GM13976 (cell line): ENCODE measurements around the gene UBE2M.

Source experiments
- DNase-seq: peaks from one replicate; pipeline ENCODE4 v3.0.0; 2012; ENCODE audit warnings: low spot score
- in situ Hi-C: fragments of 300-500 bp; cut with MboI; formaldehyde crosslinking; loops from one replicate; pipeline ENCODE4 v1.12.0; 2022; ENCODE audit warnings: low sequenced_read_pairs, mixed read lengths, inconsistent platforms; ENCODE audit not compliant: unreplicated experiment
- TF ChIP-seq, protein P1 (sequence below): IDR thresholded peaks from 2 replicates; pipeline ENCODE4 v1.5.1; 2012; ENCODE audit warnings: borderline replicate concordance, mild to moderate bottlenecking; ENCODE audit not compliant: insufficient read depth; ENCODE audit errors: extremely low read depth, missing control alignments, control extremely low read depth

Gene UBE2M

DNA sequence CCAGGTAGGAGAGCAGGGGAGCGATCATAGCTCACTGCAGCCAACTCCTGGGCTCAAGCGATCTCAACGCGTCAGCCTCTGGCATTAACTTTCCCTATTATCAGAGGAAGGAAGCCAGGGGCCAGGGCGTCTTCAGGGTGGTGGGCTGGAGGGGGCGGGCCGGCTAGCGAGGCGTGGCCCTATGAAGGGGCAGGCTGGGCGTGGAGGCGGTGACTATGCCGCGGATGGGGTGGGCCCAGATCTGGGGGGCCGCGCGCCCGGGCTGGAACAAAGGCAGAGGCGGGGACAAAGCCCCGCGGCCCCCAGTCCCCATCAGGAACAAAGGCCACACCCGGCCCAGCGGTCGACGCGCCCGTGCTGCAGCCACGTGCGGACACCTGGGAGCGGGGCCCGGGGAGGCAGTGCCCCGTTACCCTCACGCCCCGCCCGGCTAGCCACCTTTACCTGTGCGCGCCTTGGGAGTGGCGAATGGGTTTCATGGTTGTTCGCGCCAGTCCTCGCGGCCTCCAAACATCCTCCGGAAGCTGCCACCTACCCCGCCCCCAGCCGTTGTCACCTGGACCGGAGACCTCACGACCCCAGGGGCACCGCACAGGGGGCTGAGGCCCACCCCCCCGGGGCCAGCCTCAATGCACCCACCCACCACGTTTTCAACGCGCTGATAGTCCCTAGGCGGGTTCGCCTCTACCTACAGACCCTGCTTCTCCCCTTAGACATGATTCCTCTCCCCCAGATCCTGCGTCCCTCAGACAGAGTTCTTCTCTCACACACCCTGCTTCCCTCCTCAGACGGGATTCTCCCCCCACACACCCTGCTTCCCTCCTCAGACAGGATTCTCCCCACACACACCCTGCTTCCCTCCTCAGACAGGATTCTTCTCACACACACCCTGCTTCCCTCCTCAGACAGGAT, 19.9 kb downstream of the UBE2M start:
- in situ Hi-C loops: no loop called here
- peak; percentile 57 for DNase-seq
- TF ChIP-seq, protein P1, sequence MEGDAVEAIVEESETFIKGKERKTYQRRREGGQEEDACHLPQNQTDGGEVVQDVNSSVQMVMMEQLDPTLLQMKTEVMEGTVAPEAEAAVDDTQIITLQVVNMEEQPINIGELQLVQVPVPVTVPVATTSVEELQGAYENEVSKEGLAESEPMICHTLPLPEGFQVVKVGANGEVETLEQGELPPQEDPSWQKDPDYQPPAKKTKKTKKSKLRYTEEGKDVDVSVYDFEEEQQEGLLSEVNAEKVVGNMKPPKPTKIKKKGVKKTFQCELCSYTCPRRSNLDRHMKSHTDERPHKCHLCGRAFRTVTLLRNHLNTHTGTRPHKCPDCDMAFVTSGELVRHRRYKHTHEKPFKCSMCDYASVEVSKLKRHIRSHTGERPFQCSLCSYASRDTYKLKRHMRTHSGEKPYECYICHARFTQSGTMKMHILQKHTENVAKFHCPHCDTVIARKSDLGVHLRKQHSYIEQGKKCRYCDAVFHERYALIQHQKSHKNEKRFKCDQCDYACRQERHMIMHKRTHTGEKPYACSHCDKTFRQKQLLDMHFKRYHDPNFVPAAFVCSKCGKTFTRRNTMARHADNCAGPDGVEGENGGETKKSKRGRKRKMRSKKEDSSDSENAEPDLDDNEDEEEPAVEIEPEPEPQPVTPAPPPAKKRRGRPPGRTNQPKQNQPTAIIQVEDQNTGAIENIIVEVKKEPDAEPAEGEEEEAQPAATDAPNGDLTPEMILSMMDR: no peak

DNA sequence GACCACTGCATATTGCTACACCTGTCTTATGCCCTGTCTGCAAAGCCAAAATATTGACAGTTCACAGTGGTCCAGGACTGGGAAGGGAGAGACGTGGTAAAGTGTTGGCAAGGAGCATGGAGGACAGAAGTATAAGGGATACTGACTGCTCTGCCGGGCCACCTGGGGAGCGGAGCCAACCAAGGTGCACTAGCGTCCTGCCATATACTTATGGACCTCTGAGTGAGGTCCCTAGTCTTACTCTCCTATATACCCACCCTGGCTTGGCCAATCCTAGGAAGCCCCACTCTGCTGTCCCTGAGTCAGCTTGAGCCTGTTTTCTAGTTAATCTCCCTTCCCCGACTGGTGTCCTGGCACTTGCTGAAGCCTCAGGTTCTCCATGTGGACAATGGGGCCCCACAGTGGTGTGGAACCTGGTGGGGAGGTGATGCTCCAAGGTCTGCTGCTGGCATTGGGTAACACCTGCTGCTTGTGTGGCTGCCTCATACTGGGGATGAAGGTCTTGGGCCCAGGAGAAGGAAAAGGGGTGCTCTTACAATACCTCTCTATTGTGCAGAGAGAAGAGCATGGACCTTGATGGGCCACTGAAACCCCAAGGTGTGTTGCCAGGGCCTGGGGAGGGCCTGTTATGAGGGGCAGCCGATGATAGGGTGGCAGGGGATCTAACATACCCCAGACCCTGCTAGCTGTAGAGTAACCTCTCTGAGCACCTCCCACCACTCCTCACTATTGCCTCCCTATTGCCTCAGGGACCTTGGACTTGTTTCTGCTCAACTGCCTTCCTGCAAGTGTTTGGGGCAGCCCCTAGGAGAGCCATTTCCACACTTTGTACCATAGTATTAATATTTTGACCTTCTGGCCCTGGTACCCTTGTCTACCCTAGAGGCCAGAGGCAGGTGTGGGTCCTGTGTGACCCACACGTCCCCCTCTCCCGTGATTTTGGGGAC, 21.3 kb downstream of the UBE2M start:
- TF ChIP-seq, protein P1: no peak
- in situ Hi-C loops: no loop called here
- DNase-seq: no peak

DNA sequence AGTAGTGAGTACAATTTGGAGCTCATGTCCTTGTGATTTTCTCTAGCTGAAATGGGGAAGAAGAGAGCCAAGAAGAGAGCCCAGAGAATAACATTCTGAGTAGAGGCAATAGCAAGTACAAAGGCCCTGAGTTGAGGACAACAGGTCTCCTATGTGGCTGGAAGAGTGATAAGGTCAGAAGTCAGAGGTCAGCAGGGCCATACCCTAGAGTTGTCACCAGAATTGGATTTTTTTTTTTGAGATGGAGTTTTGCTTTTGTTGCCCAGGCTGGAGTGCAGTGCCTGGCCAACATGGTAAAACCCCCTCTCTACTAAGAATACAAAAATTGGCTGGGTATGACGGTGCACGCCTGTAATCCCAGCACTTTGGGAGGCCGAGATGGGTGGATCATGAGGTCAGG, 22.6 kb downstream of the UBE2M start:
- no peak for DNase-seq
- in situ Hi-C loops: no loop called here
- TF ChIP-seq, protein P1: no peak

DNA sequence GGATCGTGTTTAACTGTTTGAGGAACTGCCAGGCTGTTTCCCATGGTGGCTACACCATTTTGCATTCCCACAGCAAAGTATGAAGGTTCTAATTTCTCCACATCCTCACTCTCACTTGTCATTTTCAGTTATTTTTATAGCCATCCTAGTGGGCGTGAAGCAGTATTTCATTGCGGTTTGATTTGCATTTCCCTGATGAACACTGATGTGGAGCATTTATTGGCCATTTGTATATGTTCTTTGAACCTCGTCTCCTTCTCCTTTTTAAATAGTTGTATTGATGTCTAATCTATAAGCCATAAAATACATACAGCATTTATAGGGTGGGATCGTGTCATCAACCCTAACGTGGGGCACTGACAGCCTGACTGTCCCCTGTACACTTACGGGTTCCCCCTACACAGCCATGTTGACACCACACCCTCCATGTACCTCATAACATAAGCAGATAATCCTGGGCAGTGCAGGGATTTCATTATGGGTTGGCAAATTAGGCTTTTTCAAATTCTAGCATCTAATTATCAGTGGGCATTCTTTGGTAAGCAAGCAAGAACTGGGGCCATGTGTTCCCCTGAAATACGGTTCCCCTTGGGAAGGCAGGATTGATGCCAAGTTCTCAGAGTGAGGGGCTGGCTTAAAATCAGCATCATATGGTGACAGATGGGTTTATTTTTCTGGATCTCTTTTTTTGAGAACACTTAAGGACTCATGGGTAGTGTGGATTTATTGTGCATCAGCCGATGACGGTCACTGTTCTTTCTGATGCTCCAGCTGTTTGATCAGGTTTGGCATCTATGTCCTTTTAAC, 27.2 kb downstream of the UBE2M start:
- in situ Hi-C loops: no loop called here
- DNase-seq: no peak
- TF ChIP-seq, protein P1: no peak

DNA sequence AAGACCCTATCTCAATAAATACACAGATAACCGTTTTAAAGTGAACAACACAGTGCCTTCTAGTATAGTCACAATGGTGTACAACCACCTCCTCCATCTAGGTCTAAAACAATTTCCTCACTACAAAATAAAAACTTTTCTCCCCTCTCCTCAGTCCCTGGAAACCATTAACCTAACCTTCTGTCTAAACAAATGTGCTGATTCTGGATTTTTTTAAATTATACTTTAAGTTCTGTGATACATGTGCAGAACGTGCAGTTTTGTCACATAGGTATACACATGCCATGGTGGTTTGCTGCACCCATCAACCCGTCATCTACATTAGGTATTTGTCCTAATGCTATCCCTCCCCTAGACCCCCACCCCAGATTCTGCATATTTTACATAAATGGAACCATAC, 29.0 kb downstream of the UBE2M start:
- TF ChIP-seq, protein P1: no peak
- in situ Hi-C loops: no loop called here
- DNase-seq: no peak

DNA sequence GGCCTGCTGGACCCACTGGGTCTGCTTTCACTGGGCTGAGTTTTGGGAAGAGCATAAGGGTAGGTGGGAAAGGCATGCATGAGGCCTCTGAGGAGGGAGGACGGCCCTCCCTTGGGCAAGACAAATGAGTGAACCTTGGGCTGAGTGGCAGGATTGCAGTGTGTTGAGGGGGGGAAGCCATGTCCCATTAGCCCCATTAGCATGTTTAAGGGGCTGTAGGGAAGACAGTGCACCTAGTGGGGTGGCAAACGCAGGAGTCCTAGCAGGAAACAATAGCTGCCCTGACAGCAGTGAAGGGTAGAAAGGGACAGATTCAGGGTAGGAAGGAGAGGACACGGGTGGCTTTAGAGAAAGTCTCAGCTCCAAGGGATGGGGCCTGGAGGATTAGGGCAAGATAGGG, 35.7 kb downstream of the UBE2M start:
- in situ Hi-C loops: no loop called here
- DNase-seq: no peak
- TF ChIP-seq, protein P1: no peak
